DMS53 (cell line): Measurements from ENCODE around the gene ERBB4.
"Not testable (repeated sequence)": the region's sequence is repeated elsewhere in the genome, so short reads cannot be mapped to it uniquely, and the experiment has no call there.

Source experiments
- DNase-seq: peaks from one replicate; lab custom pipeline; 2025; lab: John Stamatoyannopoulos, UW

Gene ERBB4

DNA sequence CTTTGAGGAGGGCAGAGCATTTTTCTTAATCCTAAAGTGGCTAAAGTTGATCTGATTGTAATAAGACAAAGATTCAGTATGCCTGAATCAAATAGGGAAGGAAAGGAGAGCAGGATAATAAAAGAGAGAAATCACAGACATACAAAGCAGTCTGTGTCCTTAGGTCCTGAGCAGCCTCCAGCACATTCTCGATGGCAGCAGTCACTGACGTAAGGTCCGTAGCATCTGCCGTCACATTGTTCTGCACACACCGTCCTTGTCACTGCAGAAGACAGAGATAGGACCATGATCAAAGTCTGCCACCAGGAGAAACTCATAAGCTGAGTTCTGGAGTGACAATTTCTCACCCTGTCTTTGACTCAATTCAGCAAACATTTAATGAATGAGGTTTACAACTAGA, 813.7 kb downstream of the ERBB4 start:
- no peak for DNase-seq

DNA sequence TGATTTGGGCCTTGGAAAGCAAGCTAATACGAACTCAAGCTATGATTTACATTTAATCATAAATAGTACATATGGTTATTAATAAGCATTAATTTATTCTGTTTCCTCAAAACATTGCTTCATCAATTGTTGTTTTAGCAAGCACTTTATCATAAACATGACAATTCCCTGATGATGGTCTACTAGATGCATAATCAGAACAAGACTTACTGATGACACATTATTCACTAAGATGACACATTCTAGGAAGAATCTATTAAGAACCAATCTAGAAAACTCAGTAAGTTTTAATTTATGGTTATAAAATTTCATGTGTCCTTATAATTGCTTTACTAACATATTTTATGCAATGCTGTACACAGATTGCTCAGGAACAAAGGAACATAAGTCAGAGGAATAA, 815.2 kb downstream of the ERBB4 start:
- DNase-seq, result no peak

- DNase-seq, result no peak
Measured at GRCh38 chr2:211722928-211723327, 815.7 kb downstream of the ERBB4 start.

DNA sequence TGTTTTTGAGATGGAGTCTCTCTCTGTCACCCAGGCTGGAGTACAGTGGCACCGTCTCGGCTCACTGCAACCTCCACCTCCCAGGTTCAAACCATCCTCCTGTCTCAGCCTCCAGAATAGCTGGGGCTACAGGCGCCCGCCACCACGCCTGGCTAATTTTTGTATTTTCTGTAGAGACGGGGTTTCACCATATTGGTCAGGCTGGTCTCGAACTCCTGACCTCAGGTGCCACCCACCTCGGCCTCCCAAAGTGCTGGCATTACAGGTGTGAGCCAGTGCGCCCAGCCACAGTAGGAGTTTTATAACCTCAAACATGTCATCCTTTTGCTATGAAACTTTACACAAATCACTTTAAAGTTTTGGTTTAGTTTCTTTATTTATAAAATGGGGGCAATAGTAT, 816.7 kb downstream of the ERBB4 start:
- not testable (repeated sequence) for DNase-seq

GRCh38 chr2:211709389-211709788, 829.2 kb downstream of the ERBB4 start:
- no peak for DNase-seq

- no peak for DNase-seq
Measured at GRCh38 chr2:211692689-211693088, 845.9 kb downstream of the ERBB4 start.

DNA sequence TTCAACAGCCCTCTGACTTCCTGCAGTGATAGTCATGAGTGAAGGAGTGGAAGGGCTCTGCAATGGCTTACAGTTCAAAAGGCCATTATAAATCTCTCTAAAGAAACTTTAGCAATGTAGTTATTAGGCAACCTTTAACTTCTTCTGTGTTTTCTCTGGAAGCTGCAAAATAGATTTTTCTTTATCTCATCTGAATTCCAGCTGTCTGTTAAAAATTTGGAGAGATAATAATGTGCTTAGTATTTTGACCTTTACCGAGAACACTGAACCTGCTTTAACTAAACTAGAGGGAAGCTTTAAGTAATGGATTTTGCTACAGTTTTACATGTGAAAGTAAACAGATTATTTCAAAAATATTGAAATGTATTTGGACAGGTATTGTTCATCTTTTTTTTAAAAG, 847.9 kb downstream of the ERBB4 start:
- no peak for DNase-seq

- no peak for DNase-seq
Measured at GRCh38 chr2:211688196-211688595, 850.4 kb downstream of the ERBB4 start.

- no peak for DNase-seq
Measured at GRCh38 chr2:211674715-211675114, 863.9 kb downstream of the ERBB4 start.

- DNase-seq, result no peak
Measured at GRCh38 chr2:211673133-211673905, 865.3 kb downstream of the ERBB4 start.

- no peak for DNase-seq
Measured at GRCh38 chr2:211671977-211672376, 866.6 kb downstream of the ERBB4 start.

DNA sequence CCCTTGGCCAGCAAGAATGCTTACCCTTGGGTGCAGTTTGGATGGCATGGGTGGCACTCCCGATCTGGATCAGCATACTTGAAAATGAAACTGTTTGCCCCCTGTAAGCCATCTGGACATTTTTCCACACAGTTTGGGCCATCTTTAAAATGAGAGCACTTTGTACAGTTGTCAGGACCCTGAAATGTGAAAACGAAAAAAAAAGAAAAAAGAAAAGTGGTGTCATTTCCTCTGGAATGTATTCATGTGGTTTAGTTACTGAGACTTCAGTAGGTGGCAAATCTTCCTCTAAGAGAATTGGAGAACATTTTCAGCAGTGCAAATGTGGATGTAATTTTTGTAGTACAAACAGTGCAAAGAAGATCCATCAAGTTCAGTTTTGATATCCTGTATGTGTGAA, 873.3 kb downstream of the ERBB4 start:
- DNase-seq, result no peak

DNA sequence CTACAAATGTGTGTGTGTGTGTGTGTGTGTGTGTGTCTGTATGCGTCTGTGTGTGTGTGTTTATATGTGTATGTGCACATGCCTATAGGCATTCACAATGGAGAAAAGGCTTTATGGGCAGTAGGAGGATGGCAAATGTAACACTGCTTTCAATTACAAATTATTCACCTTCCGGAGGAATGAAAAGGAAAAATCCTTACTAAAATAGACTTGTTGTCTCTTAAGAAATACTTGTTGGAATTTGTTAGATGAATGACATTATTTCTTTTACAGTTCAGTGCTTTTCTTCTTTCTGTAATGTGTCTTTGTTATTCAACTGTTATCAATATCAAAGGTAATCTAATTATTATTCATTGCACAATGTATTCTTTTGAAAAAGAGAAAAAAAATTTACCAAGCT, 874.3 kb downstream of the ERBB4 start:
- no peak for DNase-seq

GRCh38 chr2:211654211-211654780, 884.3 kb downstream of the ERBB4 start:
- DNase-seq, result no peak

DNA sequence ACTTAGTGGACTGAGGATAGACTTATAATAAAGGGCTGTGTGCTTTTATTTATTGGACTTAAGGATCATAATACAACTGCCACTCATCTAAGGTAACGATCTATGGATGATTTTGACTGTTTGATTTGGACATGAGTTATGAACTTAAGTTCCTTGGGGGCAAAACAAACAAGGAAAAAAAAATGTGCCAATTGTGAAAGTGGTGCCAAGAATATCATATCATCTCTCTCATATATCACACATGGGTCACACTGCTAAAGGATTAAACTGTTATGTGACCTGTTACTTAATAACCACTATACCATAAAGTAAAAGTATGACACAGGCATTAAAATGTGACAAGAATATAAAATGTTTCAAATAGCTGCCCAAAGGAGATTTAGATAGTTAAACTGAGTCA, 886.3 kb downstream of the ERBB4 start:
- no peak for DNase-seq

DNA sequence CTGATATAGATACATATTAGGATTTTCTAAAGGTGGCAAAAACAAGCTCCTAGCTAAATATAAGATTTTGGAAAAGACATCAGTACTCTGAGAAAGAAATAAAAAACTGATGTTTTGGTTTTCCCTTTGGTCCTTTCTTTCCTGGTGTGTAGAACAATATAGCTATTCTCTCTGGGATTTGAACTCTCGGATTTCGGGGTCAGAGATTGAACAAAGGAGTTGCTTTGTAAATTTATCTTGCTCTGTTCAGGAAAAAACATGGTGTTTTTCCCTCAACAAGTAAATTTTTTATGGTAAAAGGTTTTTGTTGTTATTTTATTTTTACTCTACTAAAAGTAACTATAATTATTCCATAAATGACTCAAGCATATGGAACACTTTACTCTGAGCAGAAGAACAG, 889.3 kb downstream of the ERBB4 start:
- DNase-seq, result no peak

DNA sequence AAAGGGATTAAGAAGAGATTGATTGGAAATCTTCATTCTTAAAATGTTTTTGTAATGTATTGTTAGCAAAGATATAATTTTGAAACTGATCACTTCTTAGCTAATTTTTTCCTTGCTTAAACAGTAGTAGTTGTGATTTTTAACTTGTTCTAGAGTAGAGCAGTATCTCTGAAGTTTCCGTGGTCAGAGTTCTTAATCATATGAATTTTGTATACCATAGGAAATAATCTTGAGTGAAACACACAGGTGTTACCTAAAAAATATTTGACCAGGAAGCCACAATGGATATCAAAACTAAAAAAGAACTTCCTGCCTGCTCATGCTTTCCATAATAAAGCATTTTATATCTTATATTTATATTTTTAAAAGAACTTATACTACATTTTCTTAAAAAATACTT, 907.1 kb downstream of the ERBB4 start:
- no peak for DNase-seq

GRCh38 chr2:211623096-211623495, 915.5 kb downstream of the ERBB4 start:
- no peak for DNase-seq

- no peak for DNase-seq
Measured at GRCh38 chr2:211620986-211621385, 917.6 kb downstream of the ERBB4 start.

DNA sequence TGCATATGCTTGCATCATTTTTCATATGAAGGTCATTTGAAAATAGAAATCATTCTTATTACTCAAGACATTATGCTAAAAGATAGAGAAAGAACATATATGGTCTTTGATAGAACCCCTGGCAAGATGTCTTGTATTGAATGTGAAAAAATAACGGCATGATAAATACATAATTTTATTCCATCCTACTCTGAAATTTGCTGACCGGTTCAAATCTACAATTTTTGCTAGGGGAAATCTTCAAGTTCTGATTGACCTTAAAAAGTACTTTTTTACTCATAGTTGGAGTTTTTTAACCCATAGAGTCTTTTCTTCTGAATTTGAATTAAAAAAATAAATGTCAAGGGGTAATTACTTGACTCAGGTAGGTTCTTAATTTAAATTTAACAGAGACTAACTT, 920.8 kb downstream of the ERBB4 start:
- DNase-seq, result no peak

DNA sequence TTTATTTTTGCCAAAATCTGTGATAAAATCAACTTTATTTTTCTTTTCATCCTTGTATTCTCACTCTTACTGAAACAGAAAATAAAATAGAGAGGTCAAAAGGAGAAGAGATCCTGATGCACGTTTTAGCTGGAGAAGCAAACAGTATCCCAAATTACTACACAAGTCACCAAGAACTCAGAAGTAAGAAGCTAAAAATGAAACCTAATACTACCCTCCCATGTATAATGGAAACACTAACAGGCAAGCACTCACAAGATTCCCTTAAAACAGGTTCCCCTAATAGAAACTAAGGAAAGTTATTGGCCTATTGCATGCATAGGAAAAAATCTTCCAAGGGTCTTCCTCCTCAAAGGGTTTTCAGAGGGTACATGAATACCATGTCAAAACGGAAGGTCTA, 927.0 kb downstream of the ERBB4 start:
- no peak for DNase-seq

DNA sequence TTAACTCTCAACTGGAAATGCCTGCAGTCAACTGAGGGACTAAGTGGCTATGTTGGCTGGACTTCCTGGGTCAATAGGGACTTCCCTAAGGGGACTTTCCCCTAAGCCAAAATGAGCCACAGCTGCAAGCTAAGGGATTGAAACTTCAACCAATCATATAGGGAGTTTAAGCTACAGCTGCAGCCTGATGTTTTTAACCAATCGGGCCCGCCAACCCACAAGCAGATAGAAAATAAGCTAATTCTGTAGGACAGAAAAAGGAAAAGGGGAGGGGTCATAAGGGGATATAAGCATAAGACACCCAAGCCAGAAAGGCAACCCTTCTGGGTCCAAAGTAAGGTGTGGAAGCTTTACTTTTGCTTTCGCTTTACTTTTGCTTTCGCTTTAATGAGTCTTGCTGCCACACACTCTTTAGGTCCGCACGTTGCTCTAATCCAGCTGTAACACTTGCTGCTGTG, 927.5 kb downstream of the ERBB4 start:
- DNase-seq, result peak; percentile 82

DNA sequence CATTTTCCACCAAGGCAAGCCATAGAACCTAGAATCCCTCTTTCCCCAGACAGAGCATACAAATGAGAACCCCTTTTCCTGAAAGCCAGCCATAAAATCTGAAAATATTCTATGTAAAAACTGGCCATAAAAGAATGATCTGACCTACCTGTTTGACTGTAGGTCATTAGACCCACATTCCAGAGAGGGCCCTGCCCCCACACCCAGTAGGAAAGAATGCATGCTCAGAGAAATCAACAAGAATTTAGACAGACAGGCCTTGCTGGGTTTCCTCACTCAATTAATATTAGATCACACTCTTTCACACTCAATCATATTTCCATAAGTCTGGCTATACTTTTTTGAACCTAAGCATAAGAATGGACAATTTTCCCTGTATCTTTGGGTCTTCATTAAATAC, 929.5 kb downstream of the ERBB4 start:
- no peak for DNase-seq

DNA sequence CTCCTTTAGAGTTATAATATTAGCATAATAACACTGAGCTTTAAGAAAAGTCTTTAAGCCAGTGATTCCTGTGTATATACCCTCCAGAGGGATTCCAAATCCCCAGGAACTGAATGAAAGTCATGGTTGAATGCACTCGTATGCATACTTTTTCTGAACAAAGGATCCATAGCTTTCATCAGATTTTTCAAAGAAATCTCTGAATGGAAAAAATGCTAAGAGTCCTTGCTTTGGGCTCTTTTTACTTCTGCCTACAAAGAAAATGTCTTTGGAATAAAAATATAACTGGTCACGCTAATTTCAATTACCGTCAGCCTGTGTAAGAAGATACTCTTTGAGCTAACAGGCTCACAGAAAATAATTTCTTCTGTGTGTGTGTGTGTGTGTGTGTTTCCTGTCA, 939.5 kb downstream of the ERBB4 start:
- DNase-seq, result no peak
